Glutamatergic neuron (in vitro differentiated cells): ENCODE measurements around the gene MYO15B. TPM values are rescaled to one million over a fixed set of nuclear protein-coding genes. Genes with fewer than 3 reads are reported as not detected.

Experiments
- DNase-seq: peaks from one replicate; pipeline ENCODE4 v3.0.0; 2022
- H3K27ac Mint-ChIP-seq: one replicate; pipeline ENCODE4 v1.8.0; 2020; ENCODE audit warnings: mild to moderate bottlenecking, mixed read lengths, inconsistent platforms; ENCODE audit not compliant: unreplicated experiment
- H3K27me3 Mint-ChIP-seq: one replicate; pipeline ENCODE4 v1.8.0; 2020; ENCODE audit warnings: mild to moderate bottlenecking, moderate library complexity, mixed read lengths, inconsistent platforms; ENCODE audit not compliant: unreplicated experiment
- H3K36me3 Mint-ChIP-seq: one replicate; pipeline ENCODE4 v1.8.0; 2020; ENCODE audit warnings: mild to moderate bottlenecking, mixed read lengths, inconsistent platforms; ENCODE audit not compliant: unreplicated experiment
- H3K4me1 Mint-ChIP-seq: one replicate; pipeline ENCODE4 v1.8.0; 2020; ENCODE audit warnings: mild to moderate bottlenecking, low read depth, mixed read lengths, inconsistent platforms; ENCODE audit not compliant: unreplicated experiment
- H3K4me3 Mint-ChIP-seq: one replicate; pipeline ENCODE4 v1.8.0; 2020; ENCODE audit warnings: mild to moderate bottlenecking, mixed read lengths, inconsistent platforms; ENCODE audit not compliant: unreplicated experiment
- H3K9me3 Mint-ChIP-seq: one replicate; pipeline ENCODE4 v1.8.0; 2020; ENCODE audit warnings: mild to moderate bottlenecking, moderate library complexity, mixed read lengths, inconsistent platforms; ENCODE audit not compliant: unreplicated experiment
- total RNA-seq: library from RNA; stranded (reverse); fragmentation: NEBNext Ultra II Directional; extraction: Animal tissue kit (Norgen Biotek cat#: 25700); gene quantifications from one replicate; pipeline ENCODE4 v1.2.1, GENCODE V29; 2021; ENCODE audit not compliant: unreplicated experiment
- TF ChIP-seq, protein P1 (sequence below): fragments of 200-600 bp; sonication (generic); IDR thresholded peaks from one replicate; pipeline ENCODE4 v1.5.0; 2021; ENCODE audit not compliant: partially characterized antibody, unreplicated experiment

The MYO15B gene
- total RNA-seq, 1 donor from 2014 or later: 82.6 TPM

- H3K9me3 Mint-ChIP-seq: peaks cover 1% of the 10 kb centered on the region
- no peak overlapping the region for H3K4me3 Mint-ChIP-seq
- peak overlapping the region; percentile 43 for H3K27ac Mint-ChIP-seq
- DNase-seq: no peak
- H3K4me1 Mint-ChIP-seq: peaks cover 5% of the 10 kb centered on the region
- H3K27me3 Mint-ChIP-seq: peaks cover 1% of the 10 kb centered on the region
- H3K36me3 Mint-ChIP-seq: no peaks in the 10 kb centered on the region
- TF ChIP-seq, protein P1, sequence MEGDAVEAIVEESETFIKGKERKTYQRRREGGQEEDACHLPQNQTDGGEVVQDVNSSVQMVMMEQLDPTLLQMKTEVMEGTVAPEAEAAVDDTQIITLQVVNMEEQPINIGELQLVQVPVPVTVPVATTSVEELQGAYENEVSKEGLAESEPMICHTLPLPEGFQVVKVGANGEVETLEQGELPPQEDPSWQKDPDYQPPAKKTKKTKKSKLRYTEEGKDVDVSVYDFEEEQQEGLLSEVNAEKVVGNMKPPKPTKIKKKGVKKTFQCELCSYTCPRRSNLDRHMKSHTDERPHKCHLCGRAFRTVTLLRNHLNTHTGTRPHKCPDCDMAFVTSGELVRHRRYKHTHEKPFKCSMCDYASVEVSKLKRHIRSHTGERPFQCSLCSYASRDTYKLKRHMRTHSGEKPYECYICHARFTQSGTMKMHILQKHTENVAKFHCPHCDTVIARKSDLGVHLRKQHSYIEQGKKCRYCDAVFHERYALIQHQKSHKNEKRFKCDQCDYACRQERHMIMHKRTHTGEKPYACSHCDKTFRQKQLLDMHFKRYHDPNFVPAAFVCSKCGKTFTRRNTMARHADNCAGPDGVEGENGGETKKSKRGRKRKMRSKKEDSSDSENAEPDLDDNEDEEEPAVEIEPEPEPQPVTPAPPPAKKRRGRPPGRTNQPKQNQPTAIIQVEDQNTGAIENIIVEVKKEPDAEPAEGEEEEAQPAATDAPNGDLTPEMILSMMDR: no peak
Observed at GRCh38 chr17:75628425-75628824, 40.8 kb downstream of the MYO15B start.

- peaks cover 9% of the 10 kb centered on the region for H3K4me1 Mint-ChIP-seq
- H3K36me3 Mint-ChIP-seq: no peaks in the 10 kb centered on the region
- TF ChIP-seq, protein P1: no peak
- H3K27ac Mint-ChIP-seq: no peak overlapping the region
- H3K9me3 Mint-ChIP-seq: peaks cover 1% of the 10 kb centered on the region
- H3K4me3 Mint-ChIP-seq: no peak overlapping the region
- DNase-seq: no peak
- H3K27me3 Mint-ChIP-seq: peaks cover 1% of the 10 kb centered on the region
Observed at GRCh38 chr17:75629157-75629556, 41.6 kb downstream of the MYO15B start.

- H3K27me3 Mint-ChIP-seq: peaks cover 1% of the 10 kb centered on the region
- no peak overlapping the region for H3K4me3 Mint-ChIP-seq
- peaks cover 17% of the 10 kb centered on the region for H3K4me1 Mint-ChIP-seq
- no peak for DNase-seq
- H3K27ac Mint-ChIP-seq: no peak overlapping the region
- H3K36me3 Mint-ChIP-seq: no peaks in the 10 kb centered on the region
- no peaks in the 10 kb centered on the region for H3K9me3 Mint-ChIP-seq
- TF ChIP-seq, protein P1: no peak
Observed at GRCh38 chr17:75630071-75630917, 42.7 kb downstream of the MYO15B start.

DNA sequence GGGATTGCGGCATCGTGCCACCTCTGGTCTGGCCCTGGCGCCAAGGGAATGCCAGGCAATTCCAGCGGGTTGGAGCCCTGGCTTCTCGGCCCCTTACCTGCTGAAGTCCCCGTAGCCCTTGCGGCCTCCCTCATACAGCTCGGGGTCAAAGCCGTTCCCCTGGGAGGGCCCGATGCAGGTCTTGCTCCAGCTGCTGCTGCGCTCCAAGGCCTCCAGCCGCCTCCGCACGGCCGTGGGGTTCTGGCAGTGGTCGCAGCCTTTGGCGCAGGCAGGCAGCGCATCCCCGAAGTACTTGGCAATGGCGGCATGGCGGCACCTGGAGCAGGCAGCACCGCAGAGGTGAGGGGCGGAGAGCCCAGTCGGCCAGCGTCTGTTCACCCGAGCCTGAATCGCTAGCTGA, 43.8 kb downstream of the MYO15B start:
- Mint-ChIP-seq H3K4me3 (no peak overlapping the region), H3K36me3 (no peaks in the 10 kb centered on the region), H3K27me3 (peaks cover 1% of the 10 kb centered on the region), H3K9me3 (no peaks in the 10 kb centered on the region), H3K4me1 (peaks cover 21% of the 10 kb centered on the region), H3K27ac (no peak overlapping the region)
- TF ChIP-seq, protein P1: no peak
- no peak for DNase-seq

- Mint-ChIP-seq H3K4me3 (no peak overlapping the region), H3K9me3 (no peaks in the 10 kb centered on the region), H3K36me3 (no peaks in the 10 kb centered on the region), H3K27me3 (peaks cover 1% of the 10 kb centered on the region), H3K4me1 (peaks cover 22% of the 10 kb centered on the region), H3K27ac (no peak overlapping the region)
- TF ChIP-seq, protein P1: no peak
- DNase-seq: no peak
Observed at GRCh38 chr17:75632428-75632827, 44.8 kb downstream of the MYO15B start.
